Calu3 (cell line): ENCODE results near the gene ZNF804B. TPM values are rescaled to one million over a fixed set of nuclear protein-coding genes. Genes with fewer than 3 reads are reported as not detected.

ENCODE experiments used
- BruUV-seq: library from RNA; stranded (reverse); fragments of 400-500 nt; replicated peaks from 2 replicates; lab custom pipeline; 2021; lab: Mats Ljungman, UMichigan
- CTCF ChIA-PET: fragments of 300-600 bp; sonication (Branson Sonifier 250); formaldehyde crosslinking; loops from one replicate; lab custom pipeline; 2022; ENCODE audit warnings: antibody characterized with exemption; lab: Charles Lee
- DNase-seq: peaks from one replicate; pipeline ENCODE4 v3.0.0; 2022
- H3K27ac Mint-ChIP-seq: one replicate; pipeline ENCODE4 v1.8.0; 2022; ENCODE audit warnings: mixed read lengths; ENCODE audit not compliant: unreplicated experiment
- H3K27me3 Mint-ChIP-seq: one replicate; pipeline ENCODE4 v1.8.0; 2022; ENCODE audit warnings: mixed read lengths; ENCODE audit not compliant: unreplicated experiment
- H3K36me3 Mint-ChIP-seq: one replicate; pipeline ENCODE4 v1.8.0; 2022; ENCODE audit warnings: mild to moderate bottlenecking, moderate library complexity, mixed read lengths; ENCODE audit not compliant: insufficient read depth, unreplicated experiment
- H3K4me1 Mint-ChIP-seq: one replicate; pipeline ENCODE4 v1.8.0; 2022; ENCODE audit warnings: mild to moderate bottlenecking, low read depth, mixed read lengths; ENCODE audit not compliant: unreplicated experiment
- H3K4me3 Mint-ChIP-seq: one replicate; pipeline ENCODE4 v1.8.0; 2022; ENCODE audit warnings: mild to moderate bottlenecking, low read depth, moderate library complexity, mixed read lengths; ENCODE audit not compliant: unreplicated experiment
- H3K9me3 Mint-ChIP-seq: one replicate; pipeline ENCODE4 v1.8.0; 2022; ENCODE audit warnings: low read depth, mixed read lengths; ENCODE audit not compliant: unreplicated experiment
- CTCF ChIP-seq: fragments of 200-600 bp; IDR thresholded peaks from one replicate; pipeline ENCODE4 v1.8.0; 2022; ENCODE audit warnings: antibody characterized with exemption; ENCODE audit not compliant: unreplicated experiment
- intact Hi-C: fragments of 100-400 bp; cut with micrococcal nuclease; formaldehyde crosslinking; loops from one replicate; pipeline ENCODE4 v1.10.0; 2022; ENCODE audit not compliant: unreplicated experiment
- total RNA-seq: library from RNA; stranded (reverse); gene quantifications from 2 replicates; pipeline ENCODE4 v1.2.3, GENCODE V29; 2022

The ZNF804B gene
- total RNA-seq, 1 experiment from 2014 or later, result not detected

DNA sequence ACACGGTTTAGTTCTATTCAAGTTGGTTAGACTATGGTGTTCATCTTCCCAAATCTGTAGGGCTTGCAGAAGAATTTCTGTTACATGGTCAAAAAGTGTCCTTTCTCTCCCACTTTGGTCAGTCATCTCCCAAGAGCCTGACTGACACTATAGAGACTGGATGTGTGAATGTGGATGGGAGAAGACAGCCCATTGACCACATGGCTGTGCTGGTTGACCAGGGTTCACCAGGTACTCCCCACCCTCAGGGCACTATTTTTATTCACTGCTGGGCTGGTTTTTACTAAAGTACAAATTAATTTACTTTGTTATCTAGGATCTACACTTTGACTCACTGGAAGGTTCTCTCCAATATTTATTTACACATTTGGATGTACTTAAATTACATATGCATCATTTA is 2.3 kb downstream of the ZNF804B start:
- TF ChIP-seq CTCF, result no peak
- Mint-ChIP-seq H3K27me3 (no peaks in the 10 kb centered on the region), H3K9me3 (no peaks in the 10 kb centered on the region), H3K36me3 (no peaks in the 10 kb centered on the region), H3K4me1 (no peaks in the 10 kb centered on the region), H3K4me3 (no peak overlapping the region), H3K27ac (no peak overlapping the region)
- CTCF ChIA-PET, result no interaction called here
- BruUV-seq, result no TSS peak
- DNase-seq, result no peak
- intact Hi-C loops, result no loop called here

DNA sequence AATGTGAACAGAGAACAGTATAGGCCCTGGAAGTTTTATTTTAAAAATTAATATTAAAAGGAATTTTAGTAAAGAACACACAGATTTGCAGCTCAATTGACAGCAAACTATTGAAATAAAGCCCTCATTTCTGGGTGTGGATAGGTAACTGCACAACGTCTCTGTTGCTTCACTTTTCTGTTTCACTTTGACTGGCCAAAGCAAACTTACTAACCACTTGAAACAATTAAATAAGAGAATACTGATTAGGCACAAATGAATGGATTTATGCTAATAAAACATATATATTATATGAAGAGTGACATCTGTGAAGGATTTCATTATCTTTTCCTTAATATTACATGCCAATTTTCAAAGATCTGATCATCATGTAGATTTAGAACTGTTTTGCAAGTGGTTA is 11.9 kb downstream of the ZNF804B start:
- no peaks in the 10 kb centered on the region for H3K36me3 Mint-ChIP-seq
- no TSS peak for BruUV-seq

GRCh38 chr7:88772776-88773175 is 13.3 kb downstream of the ZNF804B start:
- Mint-ChIP-seq H3K9me3 (no peaks in the 10 kb centered on the region), H3K27ac (no peak overlapping the region), H3K27me3 (no peaks in the 10 kb centered on the region), H3K4me1 (no peaks in the 10 kb centered on the region), H3K4me3 (no peak overlapping the region), H3K36me3 (no peaks in the 10 kb centered on the region)
- CTCF ChIA-PET, result no interaction called here
- no peak for DNase-seq
- no TSS peak for BruUV-seq
- intact Hi-C loops, result no loop called here
- no peak for TF ChIP-seq CTCF

More for the DNA sequence above, 11.9 kb downstream of the ZNF804B start:
- H3K4me1 Mint-ChIP-seq, result no peaks in the 10 kb centered on the region
- intact Hi-C loops, result no loop called here
- TF ChIP-seq CTCF, result no peak
- no peak overlapping the region for H3K27ac Mint-ChIP-seq
- H3K4me3 Mint-ChIP-seq, result no peak overlapping the region
- no peaks in the 10 kb centered on the region for H3K27me3 Mint-ChIP-seq
- no peak for DNase-seq
- no peaks in the 10 kb centered on the region for H3K9me3 Mint-ChIP-seq
- CTCF ChIA-PET, result no interaction called here

DNA sequence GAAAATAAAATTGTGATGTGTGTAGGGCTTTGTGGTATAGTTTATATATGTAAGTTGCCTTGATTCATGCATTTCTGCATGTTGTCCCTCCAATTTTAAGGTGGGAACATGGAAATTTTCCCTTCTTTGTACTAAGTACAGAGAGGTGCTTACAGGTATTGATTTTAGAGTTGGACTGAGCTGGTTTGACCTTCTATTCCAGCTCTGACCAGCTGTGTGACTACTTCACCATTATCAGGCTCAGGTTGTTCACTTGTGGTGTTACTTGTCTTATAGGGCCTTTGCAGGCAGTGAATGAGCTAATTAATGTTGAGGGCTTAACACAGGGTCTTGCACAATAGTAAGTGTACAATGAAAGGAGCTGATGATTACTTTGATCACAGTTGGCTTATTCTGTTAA is 16.3 kb downstream of the ZNF804B start:
- CTCF ChIA-PET, result interaction anchor here (1.0 kb wide), 1 partner anchor 12 kb away, joined by 4 read pairs; no protein-coding TSS in a partner anchor

More for the DNA sequence above, 16.3 kb downstream of the ZNF804B start:
- H3K36me3 Mint-ChIP-seq, result no peaks in the 10 kb centered on the region
- TF ChIP-seq CTCF, result no peak
- no peak overlapping the region for H3K27ac Mint-ChIP-seq
- intact Hi-C loops, result no loop called here
- no peaks in the 10 kb centered on the region for H3K9me3 Mint-ChIP-seq
- H3K4me3 Mint-ChIP-seq, result no peak overlapping the region
- no peaks in the 10 kb centered on the region for H3K27me3 Mint-ChIP-seq
- DNase-seq, result no peak
- no peaks in the 10 kb centered on the region for H3K4me1 Mint-ChIP-seq
- no TSS peak for BruUV-seq
